GM12891 (cell line): Measurements from ENCODE around the gene PSTPIP2.
A peak's percentile ranks its signal among the peaks of the same experiment; 100 is the strongest.
"Not testable (repeated sequence)": the region's sequence is repeated elsewhere in the genome, so short reads cannot be mapped to it uniquely, and the experiment has no call there.

Experiments
- DNase-seq: peaks from one replicate; pipeline ENCODE4 v3.0.0; 2011; ENCODE audit warnings: low spot score; ENCODE audit not compliant: insufficient read length
- FAIRE-seq: peaks from 2 replicates; lab custom pipeline; 2011; peaks lifted over from hg19 to GRCh38; lab: Jason Lieb, UNC
- PAX5 ChIP-seq: IDR thresholded peaks from 2 replicates; pipeline ENCODE4 v1.6.1; 2011; ENCODE audit warnings: low read length, moderate library complexity, mild to moderate bottlenecking; ENCODE audit not compliant: insufficient read depth, severe bottlenecking
- POLR2A ChIP-seq: IDR thresholded peaks from 2 replicates; pipeline ENCODE4 v1.6.1; 2011; ENCODE audit warnings: low read depth, low read length, control low read depth
- POLR2AphosphoS5 ChIP-seq: IDR thresholded peaks from 2 replicates; pipeline ENCODE4 v1.6.1; 2011; ENCODE audit warnings: low read depth, low read length, control low read depth
- POU2F2 ChIP-seq: IDR thresholded peaks from 2 replicates; pipeline ENCODE4 v1.6.1; 2011; ENCODE audit warnings: low read depth, mild to moderate bottlenecking, control low read depth, low read length, moderate library complexity
- SPI1 ChIP-seq: IDR thresholded peaks from 2 replicates; pipeline ENCODE4 v1.6.1; 2011; ENCODE audit warnings: low read depth, low read length, control low read depth
- TAF1 ChIP-seq: IDR thresholded peaks from 2 replicates; pipeline ENCODE4 v1.6.1; 2011; ENCODE audit warnings: low read depth, low read length, control low read depth

Gene PSTPIP2

GRCh38 chr18:46055838-46056230 lies 16.2 kb downstream of the PSTPIP2 start:
- TF ChIP-seq TAF1 (no peak), POLR2AphosphoS5 (no peak)
- peak; percentile 80 for FAIRE-seq
- DNase-seq: no peak

GRCh38 chr18:46054956-46055837 lies 16.9 kb downstream of the PSTPIP2 start:
- FAIRE-seq: peak; percentile 92
- no peak for TF ChIP-seq POLR2AphosphoS5
- TF ChIP-seq POU2F2: no peak
- no peak for TF ChIP-seq POLR2A
- TF ChIP-seq PAX5: no peak
- no peak for TF ChIP-seq SPI1
- no peak for TF ChIP-seq TAF1
- no peak for DNase-seq

GRCh38 chr18:46053368-46054095 lies 18.5 kb downstream of the PSTPIP2 start:
- FAIRE-seq (peak; percentile 92), DNase-seq (no peak)
- TF ChIP-seq PAX5: no peak
- no peak for TF ChIP-seq TAF1
- TF ChIP-seq POLR2A: no peak
- no peak for TF ChIP-seq SPI1
- no peak for TF ChIP-seq POU2F2
- no peak for TF ChIP-seq POLR2AphosphoS5

GRCh38 chr18:46051731-46052461 lies 20.2 kb downstream of the PSTPIP2 start:
- FAIRE-seq: peak; percentile 82
- TF ChIP-seq SPI1: no peak
- DNase-seq: no peak

- DNase-seq (no peak), FAIRE-seq (no peak)
- TF ChIP-seq POLR2A (no peak), POU2F2 (no peak), TAF1 (no peak), SPI1 (no peak), POLR2AphosphoS5 (no peak), PAX5 (no peak)
Observed at GRCh38 chr18:46050268-46050667, 21.8 kb downstream of the PSTPIP2 start.

GRCh38 chr18:46048641-46049040 lies 23.4 kb downstream of the PSTPIP2 start:
- TF ChIP-seq PAX5 (no peak), POLR2AphosphoS5 (no peak), TAF1 (no peak), POU2F2 (no peak), POLR2A (no peak), SPI1 (no peak)
- FAIRE-seq (no peak), DNase-seq (no peak)

- DNase-seq, FAIRE-seq: not testable (repeated sequence)
Observed at GRCh38 chr18:46047369-46047768, 24.7 kb downstream of the PSTPIP2 start.

- FAIRE-seq (no peak), DNase-seq (no peak)
- TF ChIP-seq TAF1 (no peak), POLR2AphosphoS5 (no peak), SPI1 (no peak), POU2F2 (no peak), PAX5 (no peak), POLR2A (no peak)
Observed at GRCh38 chr18:46046688-46047087, 25.4 kb downstream of the PSTPIP2 start.

- TF ChIP-seq PAX5: no peak
- no peak for TF ChIP-seq POLR2A
- TF ChIP-seq SPI1: no peak
- TF ChIP-seq POLR2AphosphoS5: no peak
- TF ChIP-seq POU2F2: no peak
- TF ChIP-seq TAF1: no peak
- FAIRE-seq (no peak), DNase-seq (no peak)
Observed at GRCh38 chr18:46046126-46046525, 25.9 kb downstream of the PSTPIP2 start.
